ENCODE results near the gene FBXL5.
"Not testable (repeated sequence)": the region's sequence is repeated elsewhere in the genome, so short reads cannot be mapped to it uniquely, and the experiment has no call there.

FBXL5 gene

GRCh38 chr4:15652191-15652590 lies 3.0 kb downstream of the FBXL5 start:
- no peak for DNase-seq (ENCODE audit: low read depth in 2 of 3, low spot score in 1 of 3)

GRCh38 chr4:15651676-15652075 lies 3.5 kb downstream of the FBXL5 start:
- DNase-seq (ENCODE audit: low read depth in 2 of 3, low spot score in 1 of 3), result no peak

GRCh38 chr4:15649914-15650545 lies 5.1 kb downstream of the FBXL5 start:
- peak in 2 of 3 donors; percentile 35 to 66 for DNase-seq (ENCODE audit: low read depth in 2 of 3, low spot score in 1 of 3)

- no peak for DNase-seq (ENCODE audit: low read depth in 2 of 3, low spot score in 1 of 3)
These were observed 6.6 kb downstream of the FBXL5 start for GRCh38 chr4:15648600-15648999.

GRCh38 chr4:15638418-15638817 lies 16.7 kb downstream of the FBXL5 start:
- DNase-seq (ENCODE audit: low read depth in 2 of 3, low spot score in 1 of 3), result no peak

GRCh38 chr4:15636818-15637217 lies 18.3 kb downstream of the FBXL5 start:
- DNase-seq (ENCODE audit: low read depth in 2 of 3, low spot score in 1 of 3), result no peak

GRCh38 chr4:15617407-15617806 lies 37.8 kb downstream of the FBXL5 start:
- not testable (repeated sequence) for DNase-seq (ENCODE audit: low read depth in 2 of 3, low spot score in 1 of 3)

- not testable (repeated sequence) for DNase-seq (ENCODE audit: low read depth in 2 of 3, low spot score in 1 of 3)
These were observed 40.3 kb downstream of the FBXL5 start for GRCh38 chr4:15614891-15615290.

GRCh38 chr4:15612136-15612535 lies 43.0 kb downstream of the FBXL5 start:
- no peak for DNase-seq (ENCODE audit: low read depth in 2 of 3, low spot score in 1 of 3)

GRCh38 chr4:15610855-15611254 lies 44.3 kb downstream of the FBXL5 start:
- DNase-seq (ENCODE audit: low read depth in 2 of 3, low spot score in 1 of 3), result no peak

- DNase-seq (ENCODE audit: low read depth in 2 of 3, low spot score in 1 of 3), result no peak
These were observed 49.6 kb downstream of the FBXL5 start for GRCh38 chr4:15605537-15605936.

- DNase-seq (ENCODE audit: low read depth in 2 of 3, low spot score in 1 of 3), result no peak
These were observed 53.3 kb downstream of the FBXL5 start for GRCh38 chr4:15601862-15602261.

- DNase-seq (ENCODE audit: low read depth in 2 of 3, low spot score in 1 of 3), result no peak
These were observed 55.0 kb downstream of the FBXL5 start for GRCh38 chr4:15600176-15600575.

GRCh38 chr4:15598644-15599043 lies 56.5 kb downstream of the FBXL5 start:
- no peak for DNase-seq (ENCODE audit: low read depth in 2 of 3, low spot score in 1 of 3)

- DNase-seq (ENCODE audit: low read depth in 2 of 3, low spot score in 1 of 3), result no peak
These were observed 62.4 kb downstream of the FBXL5 start for GRCh38 chr4:15592799-15593198.

- DNase-seq (ENCODE audit: low read depth in 2 of 3, low spot score in 1 of 3), result no peak
These were observed 67.5 kb downstream of the FBXL5 start for GRCh38 chr4:15587649-15588048.

GRCh38 chr4:15586066-15586465 lies 69.1 kb downstream of the FBXL5 start:
- DNase-seq (ENCODE audit: low read depth in 2 of 3, low spot score in 1 of 3), result no peak

GRCh38 chr4:15585331-15585730 lies 69.8 kb downstream of the FBXL5 start:
- no peak for DNase-seq (ENCODE audit: low read depth in 2 of 3, low spot score in 1 of 3)

- DNase-seq (ENCODE audit: low read depth in 2 of 3, low spot score in 1 of 3), result no peak
These were observed 70.4 kb downstream of the FBXL5 start for GRCh38 chr4:15584785-15585184.

- no peak for DNase-seq (ENCODE audit: low read depth in 2 of 3, low spot score in 1 of 3)
These were observed 77.6 kb downstream of the FBXL5 start for GRCh38 chr4:15577508-15577907.

- no peak for DNase-seq (ENCODE audit: low read depth in 2 of 3, low spot score in 1 of 3)
These were observed 79.2 kb downstream of the FBXL5 start for GRCh38 chr4:15575966-15576365.

GRCh38 chr4:15569746-15570145 lies 85.4 kb downstream of the FBXL5 start:
- no peak for DNase-seq (ENCODE audit: low read depth in 2 of 3, low spot score in 1 of 3)

- DNase-seq (ENCODE audit: low read depth in 2 of 3, low spot score in 1 of 3), result no peak
These were observed 86.3 kb downstream of the FBXL5 start for GRCh38 chr4:15568821-15569220.

GRCh38 chr4:15563871-15564270 lies 91.3 kb downstream of the FBXL5 start:
- DNase-seq (ENCODE audit: low read depth in 2 of 3, low spot score in 1 of 3), result no peak

Measured in stimulated activated CD4-positive, alpha-beta T cell treated with anti-CD3 and anti-CD28 coated beads, Interleukin-12 subunit alpha, Interleukin-12 subunit beta, amount 100 ng/mL, for 48 hours (primary cell).